Transverse colon (tissue), 4 donors: ENCODE results near the gene CELA2B. TPM values are rescaled to one million over a fixed set of nuclear protein-coding genes. Genes with fewer than 3 reads are reported as not detected.

Experiments used
- DNase-seq: peaks from one replicate; pipeline ENCODE4 v3.0.0-alpha.2; 2019
- H3K27ac ChIP-seq, 4 donors: fragments of 200-600 bp; sonication (generic); 2 replicates each; pipeline ENCODE4 v1.5.1; 2016 to 2018; ENCODE audit warnings: inconsistent platforms in 4 of 4
- H3K27me3 ChIP-seq: fragments of 200-600 bp; sonication (generic); 2 replicates; pipeline ENCODE4 v1.5.1; 2017; ENCODE audit warnings: inconsistent platforms
- H3K36me3 ChIP-seq, 4 donors: fragments of 200-600 bp; sonication (generic); 2 replicates each; pipeline ENCODE4 v1.5.1; 2017 to 2019; ENCODE audit warnings: inconsistent platforms in 4 of 4
- H3K4me1 ChIP-seq, 4 donors: fragments of 200-600 bp; sonication (generic); 2 replicates each; pipeline ENCODE4 v1.5.1; 2017 to 2020; ENCODE audit warnings: inconsistent platforms in 4 of 4
- H3K4me3 ChIP-seq, 4 donors: fragments of 200-600 bp; sonication (generic); 1 replicate in 1 of 4; 2 replicates in 3 of 4; pipeline versions ENCODE4 v1.5.1 to v1.6.1; 2017 to 2019; ENCODE audit warnings: inconsistent platforms in 4 of 4
- H3K9me3 ChIP-seq, 2 donors: fragments of 200-600 bp; sonication (generic); 2 replicates each; pipeline ENCODE4 v1.5.1; 2017 to 2019; ENCODE audit warnings: inconsistent platforms in 2 of 2
- CTCF ChIP-seq, 5 experiments: fragments of 200-600 bp in 3 of 5; fragments of 450-650 bp in 2 of 5; sonication (generic) in 3 of 5; IDR thresholded peaks; 1 replicate in 2 of 5; 2 replicates in 3 of 5; pipeline ENCODE4 v1.5.1; 2016 to 2017; ENCODE audit warnings: antibody characterized with exemption in 5 of 5, inconsistent platforms in 3 of 5, mild to moderate bottlenecking in 2 of 5, moderate library complexity in 1 of 5
- EP300 ChIP-seq: sonication (generic); formaldehyde crosslinking; IDR thresholded peaks from one replicate; pipeline ENCODE4 v1.6.1; 2017; ENCODE audit warnings: antibody characterized with exemption, low read depth
- POLR2A ChIP-seq: fragments of 450-650 bp; IDR thresholded peaks from one replicate; pipeline ENCODE4 v1.6.1; 2016; ENCODE audit warnings: antibody characterized with exemption, mild to moderate bottlenecking, moderate library complexity
- POLR2AphosphoS5 ChIP-seq, 3 donors: sonication (generic); formaldehyde crosslinking; IDR thresholded peaks; one replicate each; pipeline ENCODE4 v1.6.1; 2016; ENCODE audit warnings: antibody characterized with exemption in 3 of 3
- WGBS, 2 donors: methylation state at CpG; one replicate each; pipeline ENCODE4 v1.1.5; 2018; ENCODE audit warnings: low coverage in 1 of 2; 5-methylcytosine and 5-hydroxymethylcytosine counted together
- in situ Hi-C, 4 donors: fragments of 200-750 bp; cut with MboI; loops; one replicate each; pipeline versions ENCODE4 v1.15.0 to v1.15.1; 2017; ENCODE audit warnings: low sequenced_read_pairs in 3 of 4, low pct_ligation_motif_present in 1 of 4, low pct_unique_long_range_greater_than_20kb in 1 of 4
- intact Hi-C: fragments of 100-400 bp; cut with DNase I; formaldehyde crosslinking; loops from one replicate; pipeline ENCODE4 v1.15.1; 2023; ENCODE audit warnings: low total_unique reads
- total RNA-seq, 4 donors: library from RNA; depleted of rRNA; stranded (reverse); fragments of >200 nt; gene quantifications; one replicate each; pipeline ENCODE4 v1.1.0, GENCODE V29; 2016

The CELA2B gene
- total RNA-seq, 4 donors from 2014 or later: not detected

DNA sequence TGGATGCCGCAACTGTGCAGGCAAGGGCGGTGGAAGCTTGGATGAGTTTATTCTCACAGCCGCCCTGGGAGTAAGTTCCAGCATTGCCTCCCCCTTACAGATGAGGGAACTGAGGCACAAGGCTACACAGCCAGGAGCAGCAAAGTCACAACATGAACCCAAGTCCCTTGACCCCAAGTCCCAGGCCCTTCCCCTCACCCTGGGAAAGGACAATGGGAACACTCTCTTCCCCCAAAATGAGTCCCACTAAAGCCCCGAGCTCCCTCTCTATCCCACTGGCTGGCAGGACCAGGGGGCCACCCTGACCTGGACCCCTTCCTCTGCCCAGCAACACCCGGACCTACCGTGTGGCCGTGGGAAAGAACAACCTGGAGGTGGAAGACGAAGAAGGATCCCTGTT, 33.8 kb upstream of the CELA2B start:
- Histone ChIP-seq H3K4me3 (no peak overlapping the region), H3K36me3 (no peaks in the 10 kb centered on the region), H3K27ac (no peak overlapping the region), H3K4me1 (no peaks in the 10 kb centered on the region), H3K27me3 (peaks cover 4% of the 10 kb centered on the region), H3K9me3 (no peaks in the 10 kb centered on the region)
- WGBS, 2 donors: 95% methylated on average over 8 of the region's 8 CpGs; no CpG with 5 or more reads in 1 of the 2 donors
- TF ChIP-seq POLR2AphosphoS5 (IDR thresholded peaks at IDR 0.05): no peak
- no peak for TF ChIP-seq EP300
- no peak for TF ChIP-seq POLR2A
- TF ChIP-seq CTCF (IDR thresholded peaks at IDR 0.05): no peak
- intact Hi-C loops: no loop called here
- in situ Hi-C loops: loop anchor here in 3 of 4 donors (25.0 kb wide), 1 partner anchor 305 kb away; no protein-coding TSS in a partner anchor
- DNase-seq: no peak

DNA sequence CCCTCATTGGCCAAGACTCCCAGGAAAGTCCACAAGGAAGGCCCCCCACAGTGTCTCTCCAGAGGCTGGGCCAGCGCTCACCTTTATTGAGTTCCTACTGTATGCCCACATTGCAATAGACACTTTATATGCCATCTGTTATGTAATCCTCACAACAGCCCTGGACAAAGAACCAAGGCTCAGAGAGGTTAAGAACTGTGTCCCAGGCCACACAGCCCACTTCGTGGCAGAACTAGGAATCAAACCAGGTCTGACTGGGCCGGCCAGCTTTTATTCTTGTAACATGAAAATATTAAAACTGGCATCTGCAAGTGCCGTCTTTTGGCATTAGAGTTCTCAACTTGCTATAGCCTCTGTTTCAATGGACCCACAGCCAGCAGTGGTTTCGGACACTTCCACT, 33.1 kb upstream of the CELA2B start:
- peaks cover 4% of the 10 kb centered on the region for H3K27me3 ChIP-seq
- TF ChIP-seq POLR2AphosphoS5 (IDR thresholded peaks at IDR 0.05): no peak
- no peak for TF ChIP-seq EP300
- TF ChIP-seq POLR2A: no peak
- TF ChIP-seq CTCF (IDR thresholded peaks at IDR 0.05): no peak
- intact Hi-C loops (no loop called here), in situ Hi-C loops (loop anchor here in 3 of 4 donors (25.0 kb wide), 1 partner anchor 305 kb away; no protein-coding TSS in a partner anchor)
- no peak for DNase-seq
- H3K9me3 ChIP-seq: no peaks in the 10 kb centered on the region
- WGBS, 2 donors: 86 to 90% methylated on average over 2 to 5 of the region's 5 CpGs
- no peaks in the 10 kb centered on the region for H3K36me3 ChIP-seq
- no peak overlapping the region for H3K4me3 ChIP-seq
- H3K4me1 ChIP-seq: no peaks in the 10 kb centered on the region
- H3K27ac ChIP-seq: no peak overlapping the region

GRCh38 chr1:15443281-15443680, 32.6 kb upstream of the CELA2B start:
- Histone ChIP-seq H3K27ac (no peak overlapping the region), H3K27me3 (peaks cover 4% of the 10 kb centered on the region), H3K4me3 (no peak overlapping the region), H3K36me3 (no peaks in the 10 kb centered on the region), H3K9me3 (no peaks in the 10 kb centered on the region), H3K4me1 (no peaks in the 10 kb centered on the region)
- 71% methylated on average over 5 of the region's 5 CpGs; no CpG with 5 or more reads in 1 of the 2 donors for WGBS, 2 donors
- no peak for TF ChIP-seq CTCF (IDR thresholded peaks at IDR 0.05)
- no peak for TF ChIP-seq POLR2A
- no peak for TF ChIP-seq POLR2AphosphoS5 (IDR thresholded peaks at IDR 0.05)
- TF ChIP-seq EP300: no peak
- intact Hi-C loops: no loop called here
- DNase-seq: no peak
- in situ Hi-C loops: loop anchor here in 3 of 4 donors (25.0 kb wide), 1 partner anchor 306 kb away; no protein-coding TSS in a partner anchor

DNA sequence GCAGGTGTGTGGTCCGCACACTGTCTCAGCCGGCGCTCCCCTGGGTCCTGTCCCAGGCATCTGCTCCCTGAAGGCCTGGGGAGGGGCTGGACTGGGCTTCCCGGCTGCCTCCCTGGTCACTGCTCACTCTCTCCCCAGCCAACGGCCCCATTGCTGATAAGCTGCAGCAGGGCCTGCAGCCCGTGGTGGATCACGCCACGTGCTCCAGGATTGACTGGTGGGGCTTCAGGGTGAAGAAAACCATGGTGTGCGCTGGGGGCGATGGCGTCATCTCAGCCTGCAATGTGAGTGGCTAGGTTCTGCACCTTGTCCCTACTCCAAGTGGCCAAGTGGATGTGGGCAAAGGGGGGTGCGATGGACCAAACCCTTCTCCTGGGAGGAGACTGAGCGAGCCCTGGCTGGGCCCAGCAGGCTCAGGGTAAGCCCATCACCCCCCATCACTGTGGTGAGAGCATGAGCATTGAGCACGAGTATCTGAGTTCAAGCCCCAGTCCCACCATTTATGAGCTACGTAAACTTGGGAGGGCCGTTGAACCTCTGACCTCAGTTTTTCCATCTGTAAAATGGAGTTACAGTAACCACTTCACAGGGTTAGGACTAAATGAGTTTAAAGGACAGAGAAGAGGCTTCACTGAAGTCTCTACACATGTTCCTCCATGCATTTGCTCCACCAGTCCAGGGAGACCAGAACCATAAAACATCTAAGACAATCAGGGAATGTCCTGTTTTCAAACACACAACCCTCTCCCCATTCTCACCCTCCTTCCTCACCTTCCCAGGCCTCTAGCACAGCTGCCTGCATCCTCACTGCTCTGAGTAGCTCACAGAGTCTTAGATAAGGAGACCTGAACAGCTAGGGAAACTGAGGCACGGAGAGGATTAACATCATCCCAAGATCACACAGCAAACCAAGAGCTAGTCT, 31.2 kb upstream of the CELA2B start:
- Histone ChIP-seq H3K4me3 (no peak overlapping the region), H3K4me1 (no peaks in the 10 kb centered on the region), H3K27me3 (peaks cover 4% of the 10 kb centered on the region), H3K27ac (no peak overlapping the region), H3K36me3 (no peaks in the 10 kb centered on the region), H3K9me3 (no peaks in the 10 kb centered on the region)
- no peak for DNase-seq
- WGBS, 2 donors: 85 to 92% methylated on average over 2 to 17 of the region's 17 CpGs
- TF ChIP-seq POLR2AphosphoS5 (IDR thresholded peaks at IDR 0.05) (no peak), POLR2A (no peak)
- intact Hi-C loops: no loop called here
- in situ Hi-C loops: loop anchor here in 3 of 4 donors (25.0 kb wide), 1 partner anchor 307 kb away; no protein-coding TSS in a partner anchor
